ENCODE data around the gene SALL4.
"Not testable (repeated sequence)": the region's sequence is repeated elsewhere in the genome, so short reads cannot be mapped to it uniquely, and the experiment has no call there.

Gene SALL4

GRCh38 chr20:51801122-51801822 is 1.0 kb downstream of the SALL4 start:
- no peak for ATAC-seq
- DNase-seq = peak; percentile 25

GRCh38 chr20:51800872-51801121 is 1.5 kb downstream of the SALL4 start:
- ATAC-seq = no peak
- peak; percentile 26 for DNase-seq

- DNase-seq (peak; percentile 86), ATAC-seq (peak; percentile 76)
These were observed 2.1 kb downstream of the SALL4 start for GRCh38 chr20:51800060-51800871.

- DNase-seq (no peak), ATAC-seq (no peak)
These were observed 2.9 kb downstream of the SALL4 start for GRCh38 chr20:51799401-51799860.

GRCh38 chr20:51797357-51798025 is 4.8 kb downstream of the SALL4 start:
- DNase-seq (no peak), ATAC-seq (no peak)

- ATAC-seq (no peak), DNase-seq (no peak)
These were observed 6.0 kb downstream of the SALL4 start for GRCh38 chr20:51796340-51796739.

- DNase-seq = no peak
- ATAC-seq = no peak
These were observed 9.4 kb downstream of the SALL4 start for GRCh38 chr20:51792960-51793359.

DNA sequence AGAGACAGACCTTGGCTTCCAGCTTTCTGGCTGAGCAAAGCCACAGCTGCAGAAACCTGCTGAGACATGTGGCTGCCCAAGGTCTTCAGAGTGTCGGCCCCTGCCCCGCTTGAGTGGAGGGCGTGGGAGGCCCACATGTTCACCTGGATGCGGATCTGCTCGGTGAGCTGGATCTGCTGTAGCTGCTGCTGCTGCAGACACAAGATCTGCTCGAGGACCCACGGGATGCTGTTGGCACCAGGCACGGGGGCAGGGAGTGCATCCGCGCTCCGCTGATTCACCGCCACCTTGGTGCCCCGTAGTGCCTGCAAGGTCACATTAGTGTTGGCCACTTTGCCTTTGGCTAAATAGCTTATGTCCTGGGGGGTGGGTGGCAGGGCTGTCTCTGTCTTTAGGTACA is 10.7 kb downstream of the SALL4 start:
- no peak for ATAC-seq
- DNase-seq = no peak

- no peak for ATAC-seq
- DNase-seq = no peak
These were observed 12.1 kb downstream of the SALL4 start for GRCh38 chr20:51790256-51790655.

DNA sequence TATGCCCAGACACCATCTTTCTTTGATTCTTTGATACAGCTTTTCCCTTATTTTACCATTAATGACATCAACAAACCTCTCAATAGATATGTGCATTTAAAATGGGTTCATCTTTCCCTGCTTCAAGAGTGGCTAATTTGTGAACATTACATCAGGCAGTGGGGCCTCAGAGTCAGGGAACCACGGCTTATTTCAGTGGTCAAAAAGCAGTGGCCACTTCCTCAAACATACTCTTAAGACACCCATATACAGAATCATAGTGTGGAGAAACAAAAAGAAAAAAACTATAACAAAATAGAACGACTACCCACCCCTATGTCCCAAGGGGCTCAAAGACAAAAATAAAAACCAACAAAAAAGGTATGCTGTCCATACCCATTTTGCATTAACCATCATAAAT is 12.9 kb downstream of the SALL4 start:
- ATAC-seq (no peak), DNase-seq (no peak)

DNA sequence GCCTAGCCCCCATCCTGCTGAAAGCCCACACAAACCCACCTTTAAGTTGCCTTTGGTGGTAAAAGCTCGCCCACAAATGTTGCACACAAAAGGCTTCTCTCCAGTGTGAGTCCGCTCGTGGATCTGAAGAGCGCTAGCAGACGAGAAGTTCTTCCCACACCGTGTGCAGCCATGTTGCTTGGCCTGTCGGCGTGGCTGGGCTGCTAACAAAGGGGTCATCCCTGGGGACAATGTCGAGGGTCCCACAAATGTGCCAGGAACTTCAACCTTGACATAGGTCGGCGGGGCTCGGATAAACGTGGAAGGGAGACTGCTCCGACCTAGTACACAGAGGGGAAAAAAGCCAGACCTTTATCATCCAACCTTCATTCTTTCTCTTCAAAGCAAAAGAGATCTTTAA is 13.5 kb downstream of the SALL4 start:
- DNase-seq (no peak), ATAC-seq (no peak)

DNA sequence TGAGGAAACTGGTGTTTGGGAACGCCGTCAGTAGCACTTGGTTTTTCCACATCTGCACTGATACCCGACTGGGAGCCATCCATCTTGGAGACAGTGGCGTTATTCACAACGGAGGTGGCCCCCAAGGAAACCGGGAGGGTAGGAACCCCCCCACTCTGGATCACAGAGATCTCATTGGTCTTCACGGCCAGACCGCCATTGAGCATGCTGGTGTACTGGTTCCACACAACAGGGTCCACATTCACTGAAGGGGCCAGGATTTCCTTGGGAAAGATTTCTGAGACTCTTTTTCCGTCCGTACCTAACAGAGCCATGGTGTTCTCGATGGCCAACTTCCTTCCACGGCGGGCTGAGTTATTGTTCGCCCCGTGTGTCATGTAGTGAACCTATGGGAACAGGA is 18.0 kb downstream of the SALL4 start:
- DNase-seq = no peak
- no peak for ATAC-seq

DNA sequence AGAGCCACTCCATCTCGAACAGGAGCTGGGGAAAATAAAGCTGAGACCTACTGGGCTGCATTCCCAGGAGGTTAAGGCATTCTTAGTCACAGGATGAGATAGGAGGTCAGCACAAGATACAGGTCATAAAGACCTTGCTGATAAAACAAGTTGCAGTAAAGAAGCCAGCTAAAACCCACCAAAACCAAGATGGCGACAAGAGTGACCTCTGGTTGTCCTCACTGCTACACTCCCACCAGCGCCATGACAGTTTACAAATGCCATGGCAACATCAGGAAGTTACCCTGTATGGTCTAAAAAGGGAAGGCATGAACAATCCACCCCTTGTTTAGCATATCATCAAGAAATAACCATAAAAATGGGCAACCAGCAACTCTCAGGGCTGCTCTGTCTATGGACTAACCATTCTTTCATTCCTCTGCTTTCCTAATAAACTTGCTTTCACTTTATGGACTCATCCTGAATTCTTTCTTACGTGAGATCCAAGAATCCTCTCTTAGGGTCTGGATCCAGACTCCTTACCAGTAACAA is 24.0 kb downstream of the SALL4 start:
- DNase-seq, ATAC-seq: not testable (repeated sequence)

- DNase-seq (no peak), ATAC-seq (no peak)
These were observed 27.1 kb downstream of the SALL4 start for GRCh38 chr20:51775241-51775640.

DNA sequence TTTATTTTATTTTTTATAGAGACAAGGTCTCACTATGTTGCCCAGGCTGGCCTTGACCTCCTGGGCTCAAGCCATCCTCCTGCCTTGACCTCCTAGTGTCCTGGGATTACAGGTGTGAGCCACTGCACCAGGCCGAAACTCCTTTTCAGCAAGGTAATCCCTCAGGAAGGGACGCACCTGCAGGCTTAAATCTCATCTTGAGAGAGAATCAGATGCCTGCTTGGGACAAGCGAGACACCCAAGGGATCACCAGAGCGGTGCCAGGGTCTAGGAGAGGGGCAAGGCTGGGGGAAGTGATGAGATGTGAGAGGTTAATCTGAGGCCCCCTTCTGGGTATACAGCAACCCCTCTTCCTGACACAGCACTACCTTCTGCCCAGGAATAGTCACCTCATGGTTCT is 30.1 kb downstream of the SALL4 start:
- ATAC-seq (no peak), DNase-seq (no peak)

DNA sequence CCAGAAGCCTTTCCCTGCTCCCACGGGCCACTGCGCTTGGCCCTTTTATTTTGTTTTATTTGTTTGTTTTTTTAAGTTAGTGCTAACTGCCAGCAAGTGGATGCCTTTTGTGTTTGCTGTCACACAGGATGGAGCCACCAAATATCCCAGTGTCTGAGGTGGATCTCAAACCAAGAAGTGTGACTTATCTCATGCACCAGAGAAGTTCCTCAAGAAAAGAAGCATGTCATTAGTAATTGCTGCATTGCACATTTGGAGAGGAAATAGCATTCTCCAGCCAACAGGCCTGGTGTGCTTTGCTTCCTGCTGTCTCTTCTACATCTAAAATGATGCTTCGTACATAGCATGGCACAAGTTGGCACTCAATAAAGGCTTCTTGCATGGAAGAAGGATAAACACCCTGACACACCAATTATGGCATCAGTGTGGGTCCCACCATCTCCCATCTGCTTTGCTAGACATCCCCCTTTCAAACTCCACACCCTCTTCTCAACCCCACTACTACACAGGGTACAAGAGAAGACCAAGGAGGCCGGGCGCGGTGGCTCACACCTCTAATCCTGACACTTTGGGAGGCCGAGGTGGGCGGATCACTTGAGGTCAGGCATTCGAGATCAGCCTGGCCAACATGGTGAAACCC is 32.2 kb downstream of the SALL4 start:
- ATAC-seq (no peak), DNase-seq (no peak)

DNA sequence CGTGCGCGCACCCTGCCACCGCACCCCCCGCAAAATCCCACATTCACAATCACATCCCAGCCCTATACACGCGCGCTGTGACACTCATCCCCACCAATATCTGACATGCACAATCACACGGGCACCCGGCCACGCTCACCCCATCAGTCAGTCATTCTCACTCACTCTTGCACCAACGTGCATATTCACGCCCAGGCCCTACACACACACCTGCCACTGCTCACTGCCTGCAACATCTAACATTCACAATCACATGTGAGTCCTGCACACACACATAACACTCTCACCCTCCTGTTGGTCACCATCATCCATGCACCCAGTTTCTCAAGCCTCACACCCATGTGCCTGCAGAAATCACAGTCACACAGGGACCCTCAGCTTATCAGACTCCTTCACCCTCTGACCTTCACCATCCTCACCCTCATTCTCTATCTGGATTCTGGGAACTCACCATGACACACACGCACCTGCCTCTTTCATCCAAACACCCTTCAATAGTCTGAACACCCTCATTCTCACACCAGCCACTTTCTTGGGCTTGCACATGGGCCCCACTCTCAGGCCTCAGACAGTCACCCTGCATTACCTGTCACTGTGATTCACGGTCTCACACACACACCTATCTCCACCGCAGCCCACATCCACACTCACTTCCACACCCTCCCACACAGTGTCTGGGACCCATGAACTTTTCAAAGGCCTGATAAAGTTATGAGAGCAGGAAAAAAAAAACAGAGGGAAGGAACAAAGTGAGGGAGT is 33.4 kb downstream of the SALL4 start:
- DNase-seq (no peak), ATAC-seq (no peak)

GRCh38 chr20:51767867-51768758 is 34.2 kb downstream of the SALL4 start, which contains the start of gene ATP9A:
Gene ATP9A, minus strand, starts transcription at chr20:51768390. Its CDS starts 21 bp downstream, at chr20:51768369.
- peak; percentile 9 for DNase-seq
- no peak for ATAC-seq

GRCh38 chr20:51766994-51767866 is 35.1 kb downstream of the SALL4 start:
- ATAC-seq = peak; percentile 86
- DNase-seq = peak; percentile 66

- DNase-seq, ATAC-seq: not testable (repeated sequence)
These were observed 36.9 kb downstream of the SALL4 start for GRCh38 chr20:51765381-51765780.
